GM12873 (cell line): ENCODE data around the gene PIPOX.

Experiments used
- TF ChIP-seq, protein P1 (sequence below): IDR thresholded peaks from 2 replicates; pipeline ENCODE4 v1.5.1; 2012; ENCODE audit warnings: low read depth, mild to moderate bottlenecking, moderate library complexity, low read length, control low read depth; ENCODE audit not compliant: insufficient read depth; ENCODE audit errors: missing control alignments

PIPOX gene

DNA sequence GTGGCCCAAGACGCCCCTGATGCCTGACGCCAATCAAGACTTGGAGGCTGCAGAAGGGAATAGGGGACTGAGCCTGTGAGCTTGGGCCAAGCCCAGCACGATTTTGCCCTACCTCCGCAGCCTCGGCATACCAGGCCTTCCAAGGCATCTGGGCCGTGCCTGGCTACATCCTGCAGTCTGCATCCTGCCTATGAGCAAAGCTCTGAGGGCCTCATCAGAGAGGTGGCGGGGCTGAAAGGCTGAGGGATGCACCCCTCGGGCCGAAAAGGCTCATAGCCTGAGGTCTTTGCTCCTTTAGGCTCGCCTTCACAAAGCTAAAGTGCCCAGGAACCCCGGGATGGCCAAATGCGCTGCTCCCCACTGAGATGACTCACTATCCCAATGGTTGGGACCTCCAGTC lies 39.7 kb upstream of the PIPOX start:
- TF ChIP-seq, protein P1, sequence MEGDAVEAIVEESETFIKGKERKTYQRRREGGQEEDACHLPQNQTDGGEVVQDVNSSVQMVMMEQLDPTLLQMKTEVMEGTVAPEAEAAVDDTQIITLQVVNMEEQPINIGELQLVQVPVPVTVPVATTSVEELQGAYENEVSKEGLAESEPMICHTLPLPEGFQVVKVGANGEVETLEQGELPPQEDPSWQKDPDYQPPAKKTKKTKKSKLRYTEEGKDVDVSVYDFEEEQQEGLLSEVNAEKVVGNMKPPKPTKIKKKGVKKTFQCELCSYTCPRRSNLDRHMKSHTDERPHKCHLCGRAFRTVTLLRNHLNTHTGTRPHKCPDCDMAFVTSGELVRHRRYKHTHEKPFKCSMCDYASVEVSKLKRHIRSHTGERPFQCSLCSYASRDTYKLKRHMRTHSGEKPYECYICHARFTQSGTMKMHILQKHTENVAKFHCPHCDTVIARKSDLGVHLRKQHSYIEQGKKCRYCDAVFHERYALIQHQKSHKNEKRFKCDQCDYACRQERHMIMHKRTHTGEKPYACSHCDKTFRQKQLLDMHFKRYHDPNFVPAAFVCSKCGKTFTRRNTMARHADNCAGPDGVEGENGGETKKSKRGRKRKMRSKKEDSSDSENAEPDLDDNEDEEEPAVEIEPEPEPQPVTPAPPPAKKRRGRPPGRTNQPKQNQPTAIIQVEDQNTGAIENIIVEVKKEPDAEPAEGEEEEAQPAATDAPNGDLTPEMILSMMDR: no peak

DNA sequence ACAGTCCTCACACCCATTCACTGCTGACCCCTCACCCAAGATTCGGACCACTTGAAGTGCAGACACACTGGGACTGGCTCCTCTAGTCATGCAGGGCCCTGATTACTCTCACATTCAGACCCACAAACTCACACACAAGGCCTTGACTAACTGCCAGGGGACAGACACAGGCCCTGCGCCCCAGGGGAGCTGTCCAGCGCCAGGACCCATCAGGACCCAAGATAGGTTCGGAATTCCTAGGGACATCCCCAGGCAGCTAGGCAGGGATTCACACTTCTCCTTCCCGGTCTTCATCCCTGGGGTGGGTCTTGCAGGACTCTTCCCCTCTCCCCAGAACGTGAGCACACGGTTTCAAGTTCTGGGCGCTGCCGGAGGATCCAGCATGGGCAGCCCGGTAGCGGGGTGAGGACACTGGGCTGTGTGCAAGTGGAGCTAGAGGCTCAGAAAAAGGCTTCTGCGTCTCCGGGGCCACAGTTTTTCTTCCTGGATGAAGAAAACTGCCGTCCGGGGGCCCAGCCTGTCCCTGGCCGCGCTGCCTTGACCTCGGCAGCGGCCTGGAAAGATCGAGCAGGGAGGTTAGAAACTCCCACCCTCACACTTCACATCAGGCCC lies 38.8 kb upstream of the PIPOX start:
- TF ChIP-seq, protein P1: no peak

DNA sequence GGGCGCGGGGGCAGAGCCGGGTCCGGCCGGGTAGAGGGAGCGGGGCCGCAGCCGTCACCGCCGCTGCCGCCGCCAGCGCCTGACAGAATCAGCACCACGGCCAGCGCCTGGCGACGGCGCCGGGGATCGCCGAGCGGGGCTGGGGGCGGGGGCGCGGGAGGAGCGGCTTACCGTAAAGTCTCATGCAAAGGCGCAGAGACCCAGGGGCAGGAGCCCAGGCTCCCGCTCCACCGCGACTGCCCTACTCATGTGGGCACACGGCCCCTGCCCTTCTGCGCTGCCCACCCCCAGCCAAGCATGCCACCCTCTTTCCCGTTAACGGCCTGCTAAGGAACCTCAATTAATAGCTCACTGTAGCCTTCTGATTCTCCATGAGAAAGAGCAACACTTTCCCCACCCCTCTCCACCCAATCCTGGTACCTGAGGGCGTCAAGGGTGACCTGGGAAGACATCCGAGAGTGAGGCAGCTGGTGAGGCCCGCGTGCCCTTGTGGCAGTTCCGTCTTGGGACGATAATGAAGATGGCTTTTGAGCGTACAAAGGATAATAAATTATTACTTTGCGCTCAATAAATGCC lies 36.9 kb upstream of the PIPOX start, which contains the start of gene SEZ6:
Gene SEZ6, minus strand, starts transcription at position 98 of the 576 bp plus-strand sequence. CDS start 164 bp downstream, outside the sequence.
- TF ChIP-seq, protein P1: no peak

DNA sequence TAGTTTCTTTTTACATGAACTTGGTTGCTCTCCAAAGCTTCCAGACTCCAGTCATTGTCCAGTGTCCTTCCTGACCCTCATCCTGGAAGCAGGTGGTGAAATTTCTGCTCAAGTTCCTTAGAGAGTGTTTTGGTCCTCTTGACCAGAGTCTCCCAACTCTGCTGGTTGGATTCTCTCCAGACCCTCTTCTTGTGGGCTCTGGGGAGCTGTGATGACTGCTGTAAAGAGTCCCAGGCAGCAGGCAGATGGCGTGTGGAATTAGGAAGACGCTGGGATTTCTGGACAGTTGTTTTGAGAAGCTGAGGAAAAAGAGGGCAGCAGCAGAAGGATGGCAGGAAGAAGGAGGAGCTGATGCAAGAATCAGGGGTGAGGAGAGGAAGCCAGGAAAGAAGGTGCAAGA lies 35.5 kb upstream of the PIPOX start:
- TF ChIP-seq, protein P1: no peak

DNA sequence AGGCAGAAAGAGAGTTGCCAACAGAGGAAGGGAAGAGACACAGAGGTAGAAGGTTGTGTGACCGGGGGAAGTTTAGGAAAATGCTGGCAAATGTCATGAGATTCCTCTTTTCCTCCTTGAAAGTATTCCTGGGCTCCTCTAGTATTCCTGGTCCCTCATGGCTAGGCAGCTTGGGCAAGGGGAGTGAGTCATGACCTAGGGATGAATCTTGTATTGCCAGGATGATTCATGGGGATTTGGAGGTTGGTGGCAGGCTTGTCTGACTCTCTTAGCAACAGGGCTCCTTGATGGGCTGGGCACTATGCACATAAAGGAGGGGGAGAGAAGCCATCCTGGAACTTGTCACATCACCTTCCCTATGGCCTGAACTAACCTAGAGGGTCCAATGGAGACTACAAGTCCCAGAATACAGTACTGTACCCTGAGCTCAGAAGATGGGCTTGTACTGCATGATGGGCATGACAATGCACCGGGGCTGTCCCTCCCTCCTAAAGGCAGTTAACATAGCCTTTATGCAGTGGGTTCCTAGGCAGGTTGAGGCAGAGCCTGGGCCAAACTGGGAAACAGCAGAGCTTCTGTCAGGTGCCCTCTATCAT lies 35.0 kb upstream of the PIPOX start:
- TF ChIP-seq, protein P1: no peak

DNA sequence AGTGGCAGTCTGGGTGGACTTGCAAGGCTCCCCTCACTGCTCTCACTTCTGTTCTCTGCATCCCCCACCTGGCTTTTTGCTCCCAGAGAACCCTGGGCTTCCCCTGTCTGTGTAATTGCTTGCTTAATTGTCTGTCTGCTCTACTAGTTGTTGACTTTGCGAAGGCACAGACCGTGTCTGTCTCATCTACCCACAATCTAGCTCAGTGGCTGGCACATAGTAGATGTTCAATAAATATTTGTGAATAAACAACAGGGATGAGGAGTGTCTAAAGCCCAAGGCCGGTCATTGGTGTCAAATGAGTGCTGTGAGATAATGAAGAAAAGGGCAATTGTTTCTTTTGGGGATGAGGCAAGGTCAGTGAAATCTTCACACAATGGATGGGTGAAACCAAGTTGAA lies 34.4 kb upstream of the PIPOX start:
- TF ChIP-seq, protein P1: no peak

DNA sequence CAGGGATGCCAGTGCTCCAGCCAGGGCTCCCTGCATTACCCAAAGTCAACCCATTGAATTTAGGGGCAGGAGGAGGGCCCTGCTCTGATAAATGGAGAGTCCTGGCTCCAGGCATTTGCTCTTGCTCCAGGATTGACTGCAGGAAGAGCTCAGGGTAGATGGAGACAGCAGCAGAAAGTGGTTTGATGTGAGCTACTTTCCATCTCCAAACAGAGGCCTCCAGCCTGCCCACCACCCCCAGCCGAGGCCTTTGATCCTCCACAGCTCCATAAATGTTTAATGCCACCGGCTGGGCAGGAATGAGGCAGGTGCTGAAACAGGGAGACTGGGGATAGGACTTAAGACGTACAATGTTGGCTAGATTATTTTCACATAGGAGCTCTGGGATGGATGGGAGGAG lies 32.8 kb upstream of the PIPOX start:
- TF ChIP-seq, protein P1: no peak
